Caco-2 (cell line): ENCODE measurements around the gene TOMM5. TPM values are rescaled to one million over a fixed set of nuclear protein-coding genes. Genes with fewer than 3 reads are reported as not detected.

Source experiments
- BruUV-seq: library from RNA; stranded (reverse); fragments of 400-500 nt; replicated peaks from 2 replicates; lab custom pipeline; 2021; lab: Mats Ljungman, UMichigan
- CTCF ChIA-PET: fragments of 300-600 bp; sonication (Branson Sonifier 250); formaldehyde crosslinking; loops from one replicate; lab custom pipeline; 2022; ENCODE audit warnings: antibody characterized with exemption; lab: Charles Lee
- POLR2A ChIA-PET: fragments of 300-600 bp; sonication (Branson Sonifier 250); formaldehyde crosslinking; loops from one replicate; lab custom pipeline; 2022; ENCODE audit warnings: antibody characterized with exemption; lab: Charles Lee
- DNase-seq, 2 experiments: peaks; one replicate each; pipeline versions ENCODE4 v3.0.0 to v3.0.0-alpha.2; 2020 to 2022
- H3K27me3 ChIP-seq: replicated peaks from 2 replicates; pipeline ENCODE4 v1.6.0; 2011; ENCODE audit warnings: low read length; ENCODE audit not compliant: control insufficient read depth, insufficient read depth
- H3K36me3 ChIP-seq: 2 replicates; pipeline ENCODE4 v1.5.1; 2011; ENCODE audit warnings: low read length; ENCODE audit not compliant: control insufficient read depth, insufficient read depth
- H3K4me1 ChIP-seq: fragments of 250-450 bp; sonication (Bioruptor Pico); 2 replicates; pipeline ENCODE4 v1.5.1; 2020; ENCODE audit warnings: mild to moderate bottlenecking
- H3K4me3 ChIP-seq: 2 replicates; pipeline ENCODE4 v1.5.1; 2011; ENCODE audit warnings: low read depth, mild to moderate bottlenecking, control low read depth, low read length
- H3K9me3 ChIP-seq: fragments of 250-450 bp; sonication (Bioruptor Pico); 2 replicates; pipeline ENCODE4 v1.5.1; 2020; ENCODE audit warnings: mild to moderate bottlenecking, moderate library complexity
- H3K27ac Mint-ChIP-seq: one replicate; pipeline ENCODE4 v1.8.0; 2022; ENCODE audit warnings: mixed read lengths; ENCODE audit not compliant: unreplicated experiment
- H3K27me3 Mint-ChIP-seq: one replicate; pipeline ENCODE4 v1.8.0; 2022; ENCODE audit warnings: mixed read lengths; ENCODE audit not compliant: insufficient read depth, unreplicated experiment
- H3K36me3 Mint-ChIP-seq: one replicate; pipeline ENCODE4 v1.8.0; 2022; ENCODE audit warnings: mild to moderate bottlenecking, mixed read lengths; ENCODE audit not compliant: insufficient read depth, unreplicated experiment
- H3K4me1 Mint-ChIP-seq: one replicate; pipeline ENCODE4 v1.8.0; 2022; ENCODE audit warnings: low read depth, mixed read lengths; ENCODE audit not compliant: unreplicated experiment
- H3K4me3 Mint-ChIP-seq: one replicate; pipeline ENCODE4 v1.8.0; 2022; ENCODE audit warnings: mild to moderate bottlenecking, moderate library complexity, mixed read lengths; ENCODE audit not compliant: unreplicated experiment
- H3K9me3 Mint-ChIP-seq: one replicate; pipeline ENCODE4 v1.8.0; 2022; ENCODE audit warnings: mixed read lengths; ENCODE audit not compliant: unreplicated experiment
- intact Hi-C: fragments of 100-400 bp; cut with micrococcal nuclease; formaldehyde crosslinking; loops from one replicate; pipeline ENCODE4 v1.10.0; 2022; ENCODE audit not compliant: unreplicated experiment
- total RNA-seq: library from RNA; stranded (reverse); gene quantifications from 2 replicates; pipeline ENCODE4 v1.2.3, GENCODE V29; 2022
- TF ChIP-seq, protein P1 (sequence below), 2 experiments: fragments of 200-600 bp in 1 of 2; IDR thresholded peaks; 1 replicate in 1 of 2; 2 replicates in 1 of 2; pipeline versions ENCODE4 v1.5.1 to v1.8.0; 2011 to 2022; ENCODE audit warnings: antibody characterized with exemption in 1 of 2, control low read depth in 1 of 2, inconsistent platforms in 1 of 2, low read depth in 1 of 2, low read length in 1 of 2, mild to moderate bottlenecking in 1 of 2, moderate library complexity in 1 of 2; ENCODE audit not compliant: insufficient read depth in 1 of 2, severe bottlenecking in 1 of 2, unreplicated experiment in 1 of 2

TOMM5 gene
- total RNA-seq, 1 experiment from 2014 or later, result 185 TPM

DNA sequence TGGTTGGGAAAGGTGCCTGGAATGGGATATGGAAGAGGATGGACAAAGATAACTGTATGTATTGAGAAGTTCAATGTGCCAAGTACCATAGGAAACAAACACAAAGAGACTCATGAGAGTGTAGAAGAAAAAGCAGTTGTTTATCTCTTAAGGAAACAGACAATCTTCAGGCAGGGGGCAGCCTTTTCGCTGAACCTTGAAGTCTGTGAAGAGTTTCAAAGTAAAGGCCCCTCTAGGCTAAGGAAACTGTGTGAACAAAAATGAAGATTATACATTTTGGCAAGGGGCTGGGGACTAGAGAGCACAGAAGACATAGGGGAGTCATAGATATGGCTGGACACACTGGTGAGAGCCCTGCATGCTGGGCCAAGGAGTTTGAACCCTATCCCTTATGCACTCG, 30.9 kb upstream of the TOMM5 start:
- Mint-ChIP-seq H3K27ac (no peak overlapping the region), H3K4me3 (no peak overlapping the region), H3K4me1 (no peaks in the 10 kb centered on the region), H3K27me3 (peaks cover 3% of the 10 kb centered on the region), H3K36me3 (no peaks in the 10 kb centered on the region), H3K9me3 (no peaks in the 10 kb centered on the region)
- ChIA-PET CTCF (no interaction called here), POLR2A (no interaction called here)
- Histone ChIP-seq H3K9me3 (no peaks in the 10 kb centered on the region), H3K36me3 (no peaks in the 10 kb centered on the region), H3K4me1 (0 out of 2 replicates have a peak, but pooled peaks cover 8% of the 10 kb centered on the region), H3K4me3 (no peak overlapping the region), H3K27me3 (no peaks in the 10 kb centered on the region)
- DNase-seq, result no peak
- TF ChIP-seq, protein P1, sequence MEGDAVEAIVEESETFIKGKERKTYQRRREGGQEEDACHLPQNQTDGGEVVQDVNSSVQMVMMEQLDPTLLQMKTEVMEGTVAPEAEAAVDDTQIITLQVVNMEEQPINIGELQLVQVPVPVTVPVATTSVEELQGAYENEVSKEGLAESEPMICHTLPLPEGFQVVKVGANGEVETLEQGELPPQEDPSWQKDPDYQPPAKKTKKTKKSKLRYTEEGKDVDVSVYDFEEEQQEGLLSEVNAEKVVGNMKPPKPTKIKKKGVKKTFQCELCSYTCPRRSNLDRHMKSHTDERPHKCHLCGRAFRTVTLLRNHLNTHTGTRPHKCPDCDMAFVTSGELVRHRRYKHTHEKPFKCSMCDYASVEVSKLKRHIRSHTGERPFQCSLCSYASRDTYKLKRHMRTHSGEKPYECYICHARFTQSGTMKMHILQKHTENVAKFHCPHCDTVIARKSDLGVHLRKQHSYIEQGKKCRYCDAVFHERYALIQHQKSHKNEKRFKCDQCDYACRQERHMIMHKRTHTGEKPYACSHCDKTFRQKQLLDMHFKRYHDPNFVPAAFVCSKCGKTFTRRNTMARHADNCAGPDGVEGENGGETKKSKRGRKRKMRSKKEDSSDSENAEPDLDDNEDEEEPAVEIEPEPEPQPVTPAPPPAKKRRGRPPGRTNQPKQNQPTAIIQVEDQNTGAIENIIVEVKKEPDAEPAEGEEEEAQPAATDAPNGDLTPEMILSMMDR (IDR thresholded peaks at IDR 0.05; ENCODE audit: insufficient read depth in 1 of 2, low read depth in 1 of 2, low read length in 1 of 2, severe bottlenecking in 1 of 2, unreplicated experiment in 1 of 2), result no peak
- intact Hi-C loops, result no loop called here
- no TSS peak for BruUV-seq

DNA sequence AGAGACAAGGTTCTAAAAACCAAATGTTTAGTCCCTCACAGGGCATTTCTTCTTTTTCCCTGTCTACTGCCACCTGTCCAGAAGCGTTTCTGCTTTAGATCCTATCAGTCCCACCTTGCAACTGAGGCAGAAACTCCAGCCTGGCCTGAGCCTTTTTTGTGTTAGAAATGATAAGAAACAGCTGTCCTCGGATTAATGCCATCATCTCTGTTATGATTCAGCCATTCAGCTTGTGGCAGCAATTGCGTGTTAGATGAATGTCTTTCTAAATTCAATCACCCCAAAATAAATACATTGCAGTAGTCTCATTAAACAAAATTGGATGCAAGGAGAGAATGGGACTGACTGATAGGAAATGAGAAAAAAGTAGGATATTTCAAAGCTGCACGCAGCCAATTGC, 30.1 kb upstream of the TOMM5 start:
- Mint-ChIP-seq H3K27me3 (peaks cover 3% of the 10 kb centered on the region), H3K4me3 (no peak overlapping the region), H3K36me3 (no peaks in the 10 kb centered on the region), H3K9me3 (no peaks in the 10 kb centered on the region), H3K27ac (no peak overlapping the region), H3K4me1 (no peaks in the 10 kb centered on the region)
- TF ChIP-seq, protein P1 (IDR thresholded peaks at IDR 0.05; ENCODE audit: insufficient read depth in 1 of 2, low read depth in 1 of 2, low read length in 1 of 2, severe bottlenecking in 1 of 2, unreplicated experiment in 1 of 2), result no peak
- Histone ChIP-seq H3K36me3 (no peaks in the 10 kb centered on the region), H3K9me3 (no peaks in the 10 kb centered on the region), H3K4me3 (no peak overlapping the region), H3K4me1 (0 out of 2 replicates have a peak, but pooled peaks cover 8% of the 10 kb centered on the region), H3K27me3 (no peaks in the 10 kb centered on the region)
- intact Hi-C loops, result no loop called here
- CTCF ChIA-PET, result no interaction called here
- POLR2A ChIA-PET, result no interaction called here
- no peak for DNase-seq
- BruUV-seq, result no TSS peak

DNA sequence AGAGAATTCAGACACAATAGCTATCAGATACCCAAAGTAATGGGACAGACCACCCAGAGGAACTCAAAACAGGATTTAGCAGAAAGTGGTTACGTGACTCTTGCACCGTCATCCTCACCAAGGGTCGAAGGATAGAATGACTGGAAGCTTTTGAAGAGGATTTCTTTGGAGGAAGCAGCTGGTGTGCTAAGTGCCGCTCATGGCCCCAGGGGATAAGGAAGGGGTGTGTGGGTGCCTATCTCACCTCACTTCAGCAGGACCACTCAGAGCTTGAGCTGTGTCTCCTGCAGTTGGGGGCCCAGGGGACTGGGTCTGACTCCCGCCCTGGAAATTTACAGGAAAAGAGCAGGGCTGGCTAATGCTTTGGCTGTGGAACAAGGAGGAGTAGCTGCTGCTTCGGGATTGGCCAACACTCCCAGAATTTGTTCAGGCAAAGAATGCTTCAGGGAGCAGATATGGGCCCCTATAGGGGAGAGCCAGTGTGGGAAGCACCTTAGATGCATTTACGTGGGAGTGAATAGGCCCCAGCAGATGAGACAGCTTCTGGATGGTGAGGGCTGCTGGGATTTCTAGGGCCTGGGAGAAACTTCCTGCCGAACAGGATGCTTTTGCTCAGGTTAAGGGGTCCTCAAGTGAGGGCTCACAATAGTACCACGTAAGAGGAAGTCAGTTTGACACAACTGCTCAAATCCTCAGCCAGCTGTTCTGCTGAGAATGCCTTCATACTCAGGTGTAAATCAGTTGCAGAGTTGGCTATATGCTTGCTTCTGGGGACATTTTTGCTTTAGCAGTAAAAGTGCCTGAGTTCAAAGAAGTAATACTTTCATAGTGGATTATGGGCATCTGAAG, 29.1 kb upstream of the TOMM5 start:
- Histone ChIP-seq H3K36me3 (no peaks in the 10 kb centered on the region), H3K9me3 (no peaks in the 10 kb centered on the region), H3K4me3 (no peak overlapping the region), H3K4me1 (no peaks in the 10 kb centered on the region), H3K27me3 (no peaks in the 10 kb centered on the region)
- TF ChIP-seq, protein P1 (IDR thresholded peaks at IDR 0.05; ENCODE audit: insufficient read depth in 1 of 2, low read depth in 1 of 2, low read length in 1 of 2, severe bottlenecking in 1 of 2, unreplicated experiment in 1 of 2), result no peak
- H3K4me3 Mint-ChIP-seq, result no peak overlapping the region
- H3K4me1 Mint-ChIP-seq, result no peaks in the 10 kb centered on the region
- H3K27me3 Mint-ChIP-seq, result peaks cover 3% of the 10 kb centered on the region
- DNase-seq, result no peak
- no peaks in the 10 kb centered on the region for H3K9me3 Mint-ChIP-seq
- CTCF ChIA-PET, result interaction anchor here (0.6 kb wide), 1 partner anchor 30 kb away, joined by 3 read pairs; no protein-coding TSS in a partner anchor
- intact Hi-C loops, result no loop called here
- H3K27ac Mint-ChIP-seq, result no peak overlapping the region
- BruUV-seq, result no TSS peak
- H3K36me3 Mint-ChIP-seq, result no peaks in the 10 kb centered on the region
- POLR2A ChIA-PET, result no interaction called here
